GM15510 (cell line): ENCODE results near the gene JPH4.

Experiments
- POLR2A ChIP-seq: IDR thresholded peaks from 3 replicates; pipeline ENCODE4 v1.6.1; 2011; ENCODE audit warnings: borderline replicate concordance; ENCODE audit not compliant: insufficient read length; ENCODE audit errors: extremely low read depth

Gene JPH4

DNA sequence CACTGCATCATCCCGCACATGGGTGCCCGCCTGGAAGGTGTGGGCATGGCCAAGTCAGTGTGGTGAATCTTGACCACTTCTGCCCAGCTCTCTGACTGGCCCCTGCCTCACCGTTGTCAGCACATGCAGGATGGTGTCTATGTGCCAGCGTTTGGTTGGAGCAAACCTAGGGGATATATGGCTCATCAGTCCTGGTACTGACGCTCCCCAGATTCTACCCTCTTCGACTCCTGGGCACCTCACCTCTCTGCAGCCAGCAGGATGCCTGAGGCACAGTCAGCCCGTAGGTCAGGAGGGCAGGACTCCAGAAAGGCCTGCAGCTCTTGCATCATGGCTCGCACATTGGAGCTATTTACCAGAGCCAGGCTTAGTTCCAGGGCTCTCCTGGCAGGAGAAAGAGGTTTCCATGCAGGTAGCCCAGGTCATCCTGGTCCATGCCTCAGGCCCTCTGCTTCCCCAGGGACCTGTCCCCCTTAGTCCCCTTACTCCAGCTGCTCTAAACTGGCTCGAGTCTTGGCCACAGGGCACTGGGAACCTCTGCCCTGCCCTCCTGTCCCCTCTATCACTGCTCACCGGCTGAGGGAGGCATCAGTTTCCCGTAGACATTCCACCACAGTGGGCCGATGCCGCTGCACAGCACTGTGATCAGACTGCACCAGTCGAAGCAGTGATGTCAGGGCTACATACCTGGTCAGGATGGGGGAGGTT, 15.0 kb downstream of the JPH4 start:
- TF ChIP-seq POLR2A = no peak

DNA sequence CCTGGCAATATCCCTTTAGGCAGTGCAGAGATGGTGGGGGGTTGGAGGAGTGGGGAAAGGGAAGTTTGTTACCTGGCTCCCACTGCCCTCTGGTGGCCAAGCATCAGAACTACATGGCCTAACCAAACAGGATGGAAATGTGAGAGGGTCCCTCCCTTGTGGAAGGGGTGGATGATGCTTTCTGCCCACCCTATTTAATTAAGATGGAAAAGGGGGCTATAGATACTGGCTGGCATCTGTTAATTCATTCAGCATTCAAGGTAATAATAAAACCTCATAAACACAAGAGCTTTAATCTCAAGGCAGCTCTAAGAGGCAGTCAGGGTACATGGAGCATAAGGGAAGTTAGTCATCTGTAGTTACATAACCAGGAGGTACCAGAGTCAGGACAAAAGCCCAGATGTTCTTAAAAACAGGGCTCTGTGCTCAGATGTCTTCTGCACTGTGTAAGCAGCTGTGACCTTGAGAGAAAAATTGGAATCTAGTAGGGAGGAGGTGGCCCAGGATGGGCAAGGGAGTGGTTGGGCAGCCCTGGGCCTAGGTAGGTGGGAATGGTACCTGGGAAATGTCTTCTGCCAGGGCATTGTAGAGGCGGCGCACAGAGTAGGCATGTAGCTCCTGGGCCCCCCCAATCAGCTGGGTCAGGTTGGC, 15.6 kb downstream of the JPH4 start:
- TF ChIP-seq POLR2A = no peak

DNA sequence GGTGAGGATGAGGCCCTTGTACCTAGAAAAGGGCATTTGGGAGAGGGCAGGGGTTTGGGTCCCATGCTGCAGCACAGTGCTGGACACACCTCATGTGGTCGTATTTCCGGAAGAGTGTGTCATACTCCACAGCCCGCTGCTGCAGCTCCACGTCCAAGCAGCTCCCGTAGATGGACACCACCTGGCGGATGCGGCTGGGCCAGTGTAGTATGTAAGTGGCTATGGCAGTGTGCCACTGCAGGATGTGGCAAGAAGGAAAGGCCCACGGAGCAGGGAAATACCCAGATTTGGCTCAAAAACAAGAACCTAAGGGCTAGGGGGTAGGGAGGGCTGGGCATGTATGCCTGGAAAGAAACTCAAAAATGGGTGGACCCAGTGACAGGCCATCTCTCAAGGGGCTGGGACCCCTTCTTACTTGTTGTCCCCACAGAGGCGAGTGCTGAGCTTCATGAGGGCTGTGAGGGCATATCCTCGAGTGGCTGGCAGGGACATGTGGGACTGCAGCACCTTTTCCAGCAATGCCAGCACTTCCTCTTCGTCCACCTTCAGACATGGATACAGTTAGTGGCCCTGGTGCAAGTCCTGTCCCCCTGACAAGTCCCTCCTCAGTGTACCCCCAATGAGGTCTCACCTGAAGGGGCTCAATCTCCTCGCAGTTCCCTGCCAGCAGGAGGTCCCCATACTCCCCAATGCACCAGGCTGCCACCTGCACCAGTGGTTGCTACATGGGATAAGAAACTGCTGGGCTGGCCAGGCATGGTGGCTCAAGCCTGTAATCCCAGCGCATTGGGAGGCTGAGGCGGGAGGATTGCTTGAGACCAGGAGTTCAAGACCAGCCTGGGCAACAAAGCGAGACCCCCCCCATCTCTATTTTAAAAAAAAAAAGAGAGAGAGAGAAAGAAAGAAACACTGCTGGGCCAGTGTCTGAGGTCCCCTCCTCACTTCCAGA, 16.4 kb downstream of the JPH4 start:
- TF ChIP-seq POLR2A = no peak

DNA sequence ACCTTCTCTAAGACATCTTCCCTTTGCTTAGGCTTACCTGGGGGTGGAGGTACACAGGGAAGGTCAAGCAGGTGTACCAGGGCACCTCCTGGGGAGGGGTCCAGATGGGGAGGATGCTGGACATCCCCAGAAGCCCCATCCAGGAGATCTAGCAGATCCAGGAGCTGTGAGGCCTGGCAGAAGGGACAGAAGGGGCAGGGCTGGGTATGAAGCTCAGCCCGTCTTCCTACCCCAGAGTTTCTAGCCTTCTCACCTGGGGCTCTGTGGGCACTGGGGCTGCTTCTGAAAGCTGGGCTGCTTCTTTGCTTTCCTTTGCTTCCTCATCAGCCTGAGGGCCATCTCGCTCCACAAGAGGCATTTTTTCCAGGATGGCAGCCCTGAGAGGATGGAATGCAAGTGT, 17.3 kb downstream of the JPH4 start:
- no peak for TF ChIP-seq POLR2A

DNA sequence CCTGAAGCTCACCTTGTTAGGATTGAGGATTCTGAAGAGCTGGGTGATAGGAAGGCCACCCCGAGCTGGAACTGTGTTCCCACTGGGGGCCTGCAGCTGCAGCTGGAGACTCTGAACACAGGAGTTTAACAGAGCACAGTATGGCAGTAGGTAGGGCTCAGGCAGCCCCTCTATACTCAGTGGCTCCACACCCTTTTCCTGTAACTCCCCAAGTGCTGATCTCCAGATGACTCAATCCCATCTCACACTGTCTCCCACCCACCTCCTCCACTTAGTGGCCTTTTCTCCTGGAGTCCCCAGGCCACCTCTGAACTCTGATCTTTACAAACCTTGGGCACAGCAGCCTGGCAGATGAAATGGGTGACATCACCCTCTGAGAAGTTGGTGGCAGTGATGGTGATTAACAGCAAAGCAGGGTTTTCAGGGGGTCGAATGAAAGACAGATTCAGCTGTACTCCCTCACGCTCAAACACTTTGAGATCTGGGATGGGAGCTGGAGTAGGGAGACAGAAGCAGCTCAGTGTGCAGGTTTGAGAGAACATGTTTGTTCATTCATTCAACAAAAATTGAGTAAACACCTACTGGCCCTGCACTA, 18.6 kb downstream of the JPH4 start:
- TF ChIP-seq POLR2A = no peak

DNA sequence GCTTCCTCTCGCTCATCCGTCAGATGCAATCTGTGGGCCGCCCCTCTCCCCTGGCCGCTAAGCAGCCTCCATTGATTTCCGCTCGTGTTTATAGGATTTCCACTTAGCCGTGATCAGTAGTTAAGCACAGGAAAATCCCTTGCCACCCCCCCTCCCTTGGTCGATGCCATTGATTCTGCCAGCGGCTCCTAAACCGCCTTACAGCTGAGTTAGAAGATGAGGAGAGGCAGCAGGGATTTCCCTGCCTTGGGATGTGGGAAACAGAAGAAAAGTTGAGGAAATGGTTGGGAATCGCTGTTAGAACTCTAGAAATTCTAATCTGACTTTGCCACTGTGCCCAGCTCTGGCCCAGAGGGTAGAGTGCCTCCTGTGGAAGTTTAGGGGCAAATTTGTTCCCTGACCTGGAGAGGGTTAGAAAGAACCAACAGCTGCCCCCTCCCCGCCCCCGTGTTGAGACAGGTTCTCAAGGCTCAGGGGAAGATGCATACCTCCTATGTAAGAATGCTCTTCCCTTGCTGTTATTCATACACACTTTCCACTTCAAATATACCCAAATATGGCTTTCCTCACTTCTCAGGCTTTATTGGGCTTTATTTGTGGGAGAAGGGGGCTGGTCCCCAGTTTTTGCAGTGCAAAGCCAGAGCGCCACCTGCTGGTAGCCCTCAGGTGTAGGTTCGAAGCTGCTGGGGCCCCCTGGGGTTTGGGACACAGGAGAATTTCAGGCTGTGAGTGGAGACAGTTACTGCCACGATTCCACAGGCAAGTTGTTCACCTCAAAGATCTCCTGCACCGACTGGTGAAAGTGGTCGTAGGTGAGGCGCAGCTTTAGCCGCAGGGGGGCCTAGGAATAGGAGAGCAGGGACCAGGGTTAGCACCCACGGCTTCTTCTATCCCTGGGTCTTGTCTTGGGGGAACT, 19.3 kb downstream of the JPH4 start:
- no peak for TF ChIP-seq POLR2A

DNA sequence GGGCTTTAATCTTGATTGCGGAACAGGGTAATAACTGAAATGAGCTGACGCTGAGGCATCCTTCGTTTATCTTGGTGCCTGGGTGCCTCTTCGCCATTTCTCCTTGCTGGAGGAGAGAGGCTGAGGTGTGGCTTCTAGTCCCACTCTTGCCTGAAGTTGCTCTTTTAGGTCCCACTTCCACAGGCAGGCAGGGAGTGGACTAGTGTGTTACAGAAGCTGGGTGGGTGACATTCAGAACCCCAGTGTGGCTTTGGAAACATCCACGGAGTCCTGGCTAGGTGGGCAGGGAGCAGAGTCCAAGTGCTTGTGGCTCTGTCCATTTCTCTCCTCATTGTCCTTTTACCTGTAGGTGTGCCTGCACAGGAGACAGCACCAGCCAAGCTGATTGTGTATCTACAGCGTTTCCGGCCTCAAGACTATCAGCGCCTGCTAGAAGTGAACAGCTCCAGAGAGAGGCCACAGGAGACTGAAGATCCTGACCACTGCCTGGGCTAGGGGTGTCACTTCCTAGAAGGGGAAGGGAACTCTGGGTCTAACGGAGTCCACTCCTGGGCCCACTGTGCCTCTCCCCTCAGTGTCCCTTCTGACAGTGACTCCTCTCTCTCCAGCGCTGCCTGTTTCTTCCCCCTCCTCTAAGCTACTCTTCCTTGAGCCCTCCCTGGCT, 20.1 kb downstream of the JPH4 start:
- no peak for TF ChIP-seq POLR2A

DNA sequence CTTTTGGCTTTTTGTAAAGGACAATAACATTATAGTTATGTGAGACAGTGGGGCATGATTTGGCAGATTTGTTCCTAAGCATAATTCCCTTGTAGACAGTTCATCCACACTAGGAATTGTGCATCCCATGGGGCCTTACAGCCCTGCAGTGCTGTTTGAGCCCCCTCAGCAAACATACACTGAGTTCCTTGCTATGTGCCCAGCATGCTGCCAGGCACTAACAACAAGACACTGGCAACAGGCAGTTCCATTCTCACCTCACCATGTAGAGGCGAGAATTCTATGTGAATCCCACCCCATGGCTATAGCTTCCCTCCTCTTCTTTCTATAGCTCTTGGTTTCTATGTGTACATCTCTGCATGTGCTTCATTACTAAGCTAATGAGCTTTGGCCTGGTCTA, 20.6 kb downstream of the JPH4 start:
- no peak for TF ChIP-seq POLR2A

DNA sequence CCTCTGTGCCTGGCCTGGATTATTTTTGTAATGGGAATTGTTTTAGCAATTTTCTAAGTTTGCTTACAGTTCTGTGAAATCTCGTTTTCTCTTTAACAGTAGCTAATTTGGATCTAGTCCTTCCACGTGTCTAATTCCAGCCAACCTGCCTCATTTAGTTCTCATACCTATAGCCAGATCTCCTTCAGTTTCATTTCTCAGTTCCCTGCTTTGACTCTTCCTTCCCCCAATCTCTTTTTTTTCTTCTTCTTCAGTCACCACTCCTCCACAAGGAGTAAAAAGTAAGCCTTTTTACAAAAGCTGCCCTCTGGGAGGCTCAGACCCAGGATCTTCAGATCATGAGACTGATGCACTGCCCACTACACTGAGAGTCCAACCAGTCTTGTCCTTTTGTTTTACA, 21.1 kb downstream of the JPH4 start:
- TF ChIP-seq POLR2A = no peak

DNA sequence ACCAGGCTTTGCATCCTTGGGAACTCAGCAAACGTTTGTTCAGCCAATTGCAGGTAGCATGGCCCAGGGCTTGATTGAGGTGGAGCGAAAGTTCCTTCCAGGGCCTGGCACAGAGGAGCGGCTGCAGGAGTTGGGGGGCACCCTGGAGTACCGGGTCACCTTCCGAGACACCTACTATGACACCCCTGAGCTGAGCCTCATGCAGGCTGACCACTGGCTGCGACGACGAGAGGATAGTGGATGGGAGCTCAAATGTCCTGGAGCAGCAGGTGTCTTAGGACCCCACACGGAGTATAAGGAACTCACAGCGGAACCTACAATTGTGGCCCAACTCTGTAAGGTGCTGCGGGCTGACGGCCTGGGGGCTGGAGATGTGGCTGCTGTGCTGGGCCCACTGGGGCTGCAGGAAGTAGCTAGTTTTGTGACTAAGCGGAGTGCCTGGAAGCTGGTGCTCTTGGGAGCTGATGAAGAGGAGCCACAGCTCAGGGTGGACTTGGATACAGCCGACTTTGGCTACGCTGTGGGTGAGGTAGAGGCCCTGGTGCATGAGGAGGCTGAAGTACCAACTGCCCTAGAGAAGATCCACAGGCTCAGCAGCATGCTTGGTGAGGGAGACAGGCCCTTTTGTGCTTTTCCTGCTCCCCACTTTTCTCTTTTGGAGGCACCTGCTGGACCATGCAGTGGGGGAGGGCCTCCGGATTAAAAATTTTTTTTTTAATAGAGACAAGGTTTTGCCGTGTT, 21.7 kb downstream of the JPH4 start:
- TF ChIP-seq POLR2A = peak; percentile 23

DNA sequence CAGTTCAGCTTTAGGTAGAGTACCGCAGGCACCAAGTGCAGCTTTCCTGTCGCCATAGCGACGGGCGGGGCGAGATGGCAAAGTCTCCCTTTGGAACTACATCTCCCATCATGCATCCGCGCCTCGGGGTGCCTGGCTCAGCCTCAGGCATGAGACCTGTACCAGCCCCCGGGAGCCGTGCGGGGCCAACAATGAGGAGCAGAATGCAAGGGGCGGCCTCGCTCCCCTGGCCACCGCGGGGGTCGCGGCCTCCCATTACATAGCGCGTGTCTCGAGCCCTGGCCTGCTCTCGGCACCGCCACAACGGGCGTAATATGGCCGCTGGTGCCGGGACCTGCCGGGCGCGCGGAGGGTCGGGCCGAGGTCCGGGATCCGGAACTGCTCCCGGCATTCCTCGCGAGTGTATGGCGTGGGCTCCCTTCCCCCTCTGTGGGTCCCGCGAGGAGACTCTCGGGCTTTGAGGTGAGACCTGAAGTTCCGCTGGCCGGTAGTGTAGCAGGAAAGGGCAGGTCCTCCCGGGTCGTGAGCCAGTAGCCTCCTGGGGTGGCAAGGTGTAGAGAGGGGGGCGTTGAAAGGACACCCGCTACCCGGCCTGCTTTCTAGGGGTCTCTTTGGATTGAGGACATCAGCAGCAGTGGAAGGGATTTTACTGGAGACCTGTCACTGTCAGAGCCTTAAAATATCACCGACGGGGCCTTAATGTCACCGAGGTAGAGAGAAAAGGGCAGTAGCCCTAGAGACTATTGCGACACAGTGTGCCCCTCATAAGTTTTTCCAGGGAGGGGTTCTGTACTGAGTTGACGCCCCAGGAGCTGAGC, 22.5 kb downstream of the JPH4 start, which contains the start of gene THTPA:
THTPA (plus strand) TSS at position 390 of the 818 bp plus-strand sequence. CDS start 487 bp downstream, outside the sequence.
- peak; percentile 86 for TF ChIP-seq POLR2A

DNA sequence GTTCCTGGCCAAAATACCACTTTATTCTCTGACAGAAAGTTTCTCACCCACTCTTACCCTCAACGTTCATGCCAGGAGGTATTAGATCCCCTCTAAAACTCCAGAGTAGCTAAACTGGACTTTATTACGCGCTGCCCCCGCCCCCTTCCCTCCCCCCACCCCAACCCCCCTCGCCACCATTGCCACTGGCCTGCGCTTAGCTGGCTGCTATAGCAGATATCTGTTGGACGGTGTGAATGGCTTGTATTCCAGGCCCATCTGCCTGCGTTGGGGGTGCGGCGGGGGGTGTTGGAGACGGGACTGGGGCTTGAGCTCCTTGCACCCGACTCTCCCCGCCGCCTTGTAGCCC, 23.1 kb downstream of the JPH4 start:
- no peak for TF ChIP-seq POLR2A
